ENCODE data around the gene QRSL1.

DNA sequence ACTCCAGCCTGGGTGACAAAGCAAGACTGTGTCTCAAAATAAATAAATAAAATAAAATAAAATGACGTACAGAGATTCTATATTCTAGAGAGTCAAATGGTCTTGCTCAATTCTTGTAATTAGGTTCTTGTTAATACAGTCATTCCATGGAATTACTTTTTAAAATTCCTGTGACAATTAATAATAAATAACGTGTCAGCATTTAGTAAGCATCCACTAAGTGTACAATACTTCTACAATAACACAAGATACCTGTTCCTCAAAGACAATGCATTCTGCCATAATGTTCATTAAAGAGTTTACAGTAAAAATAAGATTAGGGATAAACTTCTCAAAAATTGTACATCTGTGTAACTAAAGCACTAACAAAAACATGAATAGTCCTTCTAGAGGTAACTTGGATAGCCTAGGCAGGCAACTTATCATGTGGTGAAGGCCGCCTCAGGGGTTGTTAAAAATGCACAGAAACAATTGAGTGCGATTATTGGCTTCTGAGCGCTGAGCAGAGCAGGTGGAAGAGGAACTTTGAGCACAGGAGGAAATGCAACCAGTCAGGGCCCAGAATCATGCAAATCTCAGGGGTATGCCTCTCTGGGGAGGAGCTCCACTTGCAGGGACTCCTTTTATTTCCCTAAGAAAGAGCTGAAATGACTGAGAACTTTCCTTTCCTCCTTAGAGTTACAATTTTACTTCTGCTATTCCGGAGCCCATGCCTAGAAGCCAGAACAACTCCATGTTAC is 37.1 kb downstream of the QRSL1 start:
- no peak for TF ChIP-seq POLR2AphosphoS5 (IDR thresholded peaks at IDR 0.05)
- no peak for TF ChIP-seq POLR2A (IDR thresholded peaks at IDR 0.05)

Measured in breast epithelium (tissue), 3 donors.